Brain microvascular endothelial cell (primary cell): ENCODE results near the gene MFN1.
A peak's percentile ranks its signal among the peaks of the same experiment; 100 is the strongest.

Source experiments
- DNase-seq: peaks from one replicate; pipeline ENCODE4 v3.0.0-alpha.2; 2020
- H3K27ac ChIP-seq: fragments of 250-450 bp; sonication (Bioruptor Pico); 2 replicates; pipeline ENCODE4 v1.5.1; 2020; ENCODE audit warnings: mild to moderate bottlenecking, moderate library complexity
- H3K27me3 ChIP-seq: fragments of 250-450 bp; sonication (Bioruptor Pico); replicated peaks from 2 replicates; pipeline ENCODE4 v1.5.1; 2020; ENCODE audit warnings: mild to moderate bottlenecking
- H3K36me3 ChIP-seq: fragments of 250-450 bp; sonication (Bioruptor Pico); replicated peaks from 2 replicates; pipeline ENCODE4 v1.5.1; 2020; ENCODE audit warnings: mild to moderate bottlenecking
- H3K4me3 ChIP-seq: 2 replicates; pipeline ENCODE4 v1.5.1; 2011; ENCODE audit warnings: low read depth, mild to moderate bottlenecking, control low read depth, low read length, moderate library complexity
- CTCF ChIP-seq: IDR thresholded peaks from 2 replicates; pipeline ENCODE4 v1.5.1; 2011; ENCODE audit warnings: low read depth, mild to moderate bottlenecking, moderate library complexity, low read length, control low read depth, inconsistent platforms; ENCODE audit errors: missing control alignments
- in situ Hi-C: cut with HindIII; loops from 2 replicates; pipeline ENCODE4 v1.10.0; 2017; ENCODE audit warnings: low sequenced_read_pairs, low pct_ligation_motif_present

Gene MFN1

GRCh38 chr3:179369621-179370020, 22.1 kb downstream of the MFN1 start:
- H3K4me3 ChIP-seq: no peak overlapping the region
- H3K27ac ChIP-seq: no peak overlapping the region
- TF ChIP-seq CTCF: no peak
- in situ Hi-C loops: no loop called here
- peaks cover 11% of the 10 kb centered on the region for H3K36me3 ChIP-seq
- no peaks in the 10 kb centered on the region for H3K27me3 ChIP-seq
- DNase-seq: no peak

- in situ Hi-C loops: no loop called here
These were observed 26.4 kb downstream of the MFN1 start for GRCh38 chr3:179373938-179374337.

GRCh38 chr3:179375091-179375999, 27.8 kb downstream of the MFN1 start:
- Histone ChIP-seq H3K36me3 (peaks cover 33% of the 10 kb centered on the region), H3K27ac (no peak overlapping the region)
- in situ Hi-C loops: no loop called here

More at GRCh38 chr3:179373938-179374337, 26.4 kb downstream of the MFN1 start:
- peaks cover 22% of the 10 kb centered on the region for H3K36me3 ChIP-seq
- H3K27ac ChIP-seq: no peak overlapping the region
- no peaks in the 10 kb centered on the region for H3K27me3 ChIP-seq
- no peak for DNase-seq
- H3K4me3 ChIP-seq: no peak overlapping the region
- TF ChIP-seq CTCF: peak; percentile 4

GRCh38 chr3:179376474-179376873, 29.0 kb downstream of the MFN1 start:
- H3K36me3 ChIP-seq: peaks cover 45% of the 10 kb centered on the region
- no peak overlapping the region for H3K4me3 ChIP-seq
- no peak for DNase-seq
- no peak overlapping the region for H3K27ac ChIP-seq
- no peaks in the 10 kb centered on the region for H3K27me3 ChIP-seq
- no peak for TF ChIP-seq CTCF
- in situ Hi-C loops: no loop called here

More at GRCh38 chr3:179375091-179375999, 27.8 kb downstream of the MFN1 start:
- no peaks in the 10 kb centered on the region for H3K27me3 ChIP-seq
- no peak for TF ChIP-seq CTCF
- DNase-seq: no peak
- no peak overlapping the region for H3K4me3 ChIP-seq

GRCh38 chr3:179391906-179392305, 44.4 kb downstream of the MFN1 start:
- no peak overlapping the region for H3K4me3 ChIP-seq
- in situ Hi-C loops: no loop called here
- TF ChIP-seq CTCF: no peak
- H3K36me3 ChIP-seq: peaks cover 31% of the 10 kb centered on the region
- no peak overlapping the region for H3K27ac ChIP-seq
- no peaks in the 10 kb centered on the region for H3K27me3 ChIP-seq
- no peak for DNase-seq
